GM04503 (cell line): ENCODE results near the gene CCDC191.

Experiments
- DNase-seq: peaks from one replicate; pipeline ENCODE4 v3.0.0-alpha.2; 2012; ENCODE audit warnings: low read depth

CCDC191 gene

GRCh38 chr3:113954091-113954685 lies 102.1 kb downstream of the CCDC191 start:
- DNase-seq = no peak

- DNase-seq = no peak
Observed at GRCh38 chr3:113953677-113954076, 102.6 kb downstream of the CCDC191 start.

DNA sequence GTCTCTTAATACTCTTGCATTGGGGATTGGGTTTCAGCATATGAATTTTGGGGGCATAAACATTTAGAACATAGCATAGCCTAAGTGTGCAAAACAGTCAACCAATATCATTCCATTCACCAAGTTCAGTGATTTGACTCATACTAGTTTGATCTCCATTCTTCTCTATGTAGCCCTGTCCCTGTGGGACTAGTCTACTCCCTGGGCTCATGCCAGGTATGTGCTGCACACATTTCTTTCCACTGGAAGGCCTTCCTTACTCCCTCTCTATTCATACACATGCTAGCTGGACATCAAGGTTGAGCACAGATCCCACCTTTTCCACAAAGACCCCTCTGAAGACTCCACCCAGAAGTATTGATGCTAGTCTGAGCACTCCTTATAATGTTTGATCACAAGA lies 103.4 kb downstream of the CCDC191 start:
- DNase-seq = peak; percentile 24

GRCh38 chr3:113948015-113948917 lies 108.1 kb downstream of the CCDC191 start:
- DNase-seq = no peak

DNA sequence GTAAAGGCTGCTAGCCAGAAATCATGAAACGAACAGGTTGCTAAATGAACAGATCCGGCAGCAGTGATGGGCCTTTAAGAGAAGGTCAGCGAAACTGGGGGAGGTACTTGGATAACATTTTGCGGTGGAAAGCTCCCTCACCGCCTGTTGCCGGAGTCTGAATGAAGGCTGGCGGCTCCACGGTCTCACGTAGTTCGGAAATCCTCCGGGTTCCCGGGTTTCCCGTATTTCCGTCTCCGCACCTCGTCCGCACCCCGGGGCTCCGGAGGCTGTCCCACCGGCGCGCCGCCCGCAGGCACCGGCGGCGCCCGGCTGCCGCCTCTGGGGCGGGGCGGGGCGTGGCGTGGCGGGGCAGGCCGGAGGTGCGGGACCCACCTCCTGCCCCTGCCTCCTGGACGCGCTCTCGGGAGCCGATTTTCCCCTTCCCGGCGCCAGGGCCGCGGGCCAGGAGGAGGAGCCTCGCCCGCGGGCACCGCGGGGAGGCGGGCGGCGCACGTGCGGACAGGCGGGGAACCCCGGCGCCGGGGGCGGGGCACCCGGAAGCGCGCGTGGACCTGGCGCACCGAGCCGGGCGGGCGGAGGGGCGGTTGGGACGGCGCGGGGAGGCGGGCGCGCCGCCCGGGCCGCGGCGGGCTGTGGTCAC lies 108.8 kb downstream of the CCDC191 start, which contains the start of gene ZDHHC23:
Gene ZDHHC23, plus strand, starts transcription at position 642 of the 643 bp plus-strand sequence. CDS start 790 bp downstream, outside the sequence.
- DNase-seq = peak; percentile 10

GRCh38 chr3:113946831-113947230 lies 109.5 kb downstream of the CCDC191 start:
- no peak for DNase-seq

DNA sequence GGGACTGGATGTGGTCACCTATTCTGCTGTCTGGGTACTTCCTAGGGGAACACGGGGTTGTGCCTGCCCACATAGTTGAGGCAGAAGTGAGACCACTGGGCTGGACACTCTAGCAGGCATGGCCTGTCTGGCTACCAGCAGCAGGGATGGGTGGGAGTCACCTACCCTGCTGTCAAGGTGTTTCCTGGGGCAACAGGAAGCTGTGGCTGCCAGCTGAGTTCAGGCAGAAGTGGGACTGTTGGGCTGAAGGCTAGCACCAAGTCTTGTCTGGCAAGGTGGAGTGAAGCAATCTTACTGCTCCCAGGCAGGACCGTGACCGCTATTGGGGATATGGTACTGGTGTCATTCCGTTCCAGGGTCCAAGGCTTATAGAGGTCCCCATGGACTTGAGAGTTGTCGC lies 128.8 kb downstream of the CCDC191 start:
- no peak for DNase-seq

GRCh38 chr3:113914646-113915045 lies 141.7 kb downstream of the CCDC191 start:
- peak; percentile 74 for DNase-seq
